ENCODE measurements around the gene IRF2BP1.

DNA sequence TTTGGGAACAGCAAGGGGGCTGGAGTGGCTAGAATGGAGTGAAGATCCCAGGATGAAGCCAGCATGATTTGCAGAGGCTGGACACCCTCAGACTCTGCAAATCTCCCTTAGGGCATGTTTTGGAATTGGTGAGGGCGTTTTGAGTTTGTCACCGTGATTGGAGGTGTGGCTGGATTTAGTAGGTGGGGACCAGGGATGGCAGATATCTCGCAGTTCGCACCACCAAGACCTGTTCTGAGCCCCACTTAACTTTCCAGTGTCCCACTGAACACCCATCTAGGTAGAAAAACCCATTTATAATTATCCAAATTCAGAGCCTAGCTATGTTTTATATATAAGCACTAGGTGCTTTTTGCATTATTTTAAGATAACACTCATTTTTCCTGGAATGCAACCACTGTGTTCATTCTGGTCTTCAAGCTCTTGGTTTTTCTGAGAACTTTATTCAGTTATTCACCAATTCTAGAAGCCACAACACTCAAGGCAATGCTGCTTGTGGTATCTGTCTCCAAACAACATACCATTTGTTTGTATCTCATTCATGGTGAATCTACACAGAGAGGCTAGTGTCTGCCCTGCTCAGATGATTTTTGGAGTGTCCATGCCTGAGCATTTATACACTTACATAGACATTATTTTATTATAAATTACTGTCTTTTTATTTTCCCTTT lies 31.6 kb upstream of the IRF2BP1 start:
- TF ChIP-seq, protein P1, sequence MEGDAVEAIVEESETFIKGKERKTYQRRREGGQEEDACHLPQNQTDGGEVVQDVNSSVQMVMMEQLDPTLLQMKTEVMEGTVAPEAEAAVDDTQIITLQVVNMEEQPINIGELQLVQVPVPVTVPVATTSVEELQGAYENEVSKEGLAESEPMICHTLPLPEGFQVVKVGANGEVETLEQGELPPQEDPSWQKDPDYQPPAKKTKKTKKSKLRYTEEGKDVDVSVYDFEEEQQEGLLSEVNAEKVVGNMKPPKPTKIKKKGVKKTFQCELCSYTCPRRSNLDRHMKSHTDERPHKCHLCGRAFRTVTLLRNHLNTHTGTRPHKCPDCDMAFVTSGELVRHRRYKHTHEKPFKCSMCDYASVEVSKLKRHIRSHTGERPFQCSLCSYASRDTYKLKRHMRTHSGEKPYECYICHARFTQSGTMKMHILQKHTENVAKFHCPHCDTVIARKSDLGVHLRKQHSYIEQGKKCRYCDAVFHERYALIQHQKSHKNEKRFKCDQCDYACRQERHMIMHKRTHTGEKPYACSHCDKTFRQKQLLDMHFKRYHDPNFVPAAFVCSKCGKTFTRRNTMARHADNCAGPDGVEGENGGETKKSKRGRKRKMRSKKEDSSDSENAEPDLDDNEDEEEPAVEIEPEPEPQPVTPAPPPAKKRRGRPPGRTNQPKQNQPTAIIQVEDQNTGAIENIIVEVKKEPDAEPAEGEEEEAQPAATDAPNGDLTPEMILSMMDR (IDR thresholded peaks at IDR 0.05), result no peak
- no peak for TF ChIP-seq POLR2A (IDR thresholded peaks at IDR 0.05)

All from Peyer's patch (tissue), 4 donors.